Mesothelial cell of epicardium (in vitro differentiated cells): ENCODE data around the gene CAPN1. TPM values are rescaled to one million over a fixed set of nuclear protein-coding genes. Genes with fewer than 3 reads are reported as not detected.
A peak's percentile ranks its signal among the peaks of the same experiment; 100 is the strongest.
"Not testable (repeated sequence)": the region's sequence is repeated elsewhere in the genome, so short reads cannot be mapped to it uniquely, and the experiment has no call there.

Source experiments
- DNase-seq, 2 experiments: peaks; one replicate each; pipeline ENCODE4 v3.0.0; 2021; ENCODE audit warnings: low spot score in 2 of 2; ENCODE audit not compliant: unreplicated experiment in 2 of 2
- H3K27ac Mint-ChIP-seq: 2 replicates; pipeline ENCODE4 v1.8.0; 2021; ENCODE audit warnings: mixed read lengths
- H3K27me3 Mint-ChIP-seq: 2 replicates; pipeline ENCODE4 v1.8.0; 2021; ENCODE audit warnings: low read depth, mixed read lengths
- H3K36me3 Mint-ChIP-seq: 2 replicates; pipeline ENCODE4 v1.8.0; 2021; ENCODE audit warnings: mixed read lengths
- H3K4me1 Mint-ChIP-seq: 2 replicates; pipeline ENCODE4 v1.8.0; 2021; ENCODE audit warnings: mixed read lengths
- H3K4me3 Mint-ChIP-seq: 2 replicates; pipeline ENCODE4 v1.8.0; 2021; ENCODE audit warnings: mild to moderate bottlenecking, moderate library complexity, mixed read lengths
- H3K9me3 Mint-ChIP-seq: 2 replicates; pipeline ENCODE4 v1.8.0; 2021; ENCODE audit warnings: mixed read lengths
- CTCF ChIP-seq: fragments of 200-600 bp; sonication (generic); IDR thresholded peaks from one replicate; pipeline ENCODE4 v1.5.0; 2021; ENCODE audit warnings: antibody characterized with exemption; ENCODE audit not compliant: unreplicated experiment
- total RNA-seq: library from RNA; stranded (reverse); gene quantifications from 3 replicates; pipeline ENCODE4 v1.2.1, GENCODE V29; 2021

The CAPN1 gene
- total RNA-seq, 1 donor from 2014 or later: 196 TPM

GRCh38 chr11:65226103-65226442 lies 44.3 kb downstream of the CAPN1 start:
- H3K36me3 Mint-ChIP-seq: peaks cover 10% of the 10 kb centered on the region
- H3K4me3 Mint-ChIP-seq: peak overlapping the region; percentile 76
- H3K4me1 Mint-ChIP-seq: peaks cover 16% of the 10 kb centered on the region
- H3K27me3 Mint-ChIP-seq: peaks cover 3% of the 10 kb centered on the region
- no peak overlapping the region for H3K27ac Mint-ChIP-seq
- H3K9me3 Mint-ChIP-seq: peaks cover 5% of the 10 kb centered on the region
- DNase-seq: no peak
- no peak for TF ChIP-seq CTCF

- DNase-seq: no peak
- no peak overlapping the region for H3K27ac Mint-ChIP-seq
- H3K4me3 Mint-ChIP-seq: no peak overlapping the region
- H3K27me3 Mint-ChIP-seq: peaks cover 3% of the 10 kb centered on the region
- peaks cover 16% of the 10 kb centered on the region for H3K4me1 Mint-ChIP-seq
- peaks cover 10% of the 10 kb centered on the region for H3K36me3 Mint-ChIP-seq
- peaks cover 5% of the 10 kb centered on the region for H3K9me3 Mint-ChIP-seq
- TF ChIP-seq CTCF: no peak
Measured at GRCh38 chr11:65227879-65228278, 46.2 kb downstream of the CAPN1 start.

- Mint-ChIP-seq H3K9me3 (no peaks in the 10 kb centered on the region), H3K4me1 (no peaks in the 10 kb centered on the region), H3K27ac (no peak overlapping the region), H3K4me3 (no peak overlapping the region), H3K27me3 (no peaks in the 10 kb centered on the region), H3K36me3 (no peaks in the 10 kb centered on the region)
- no peak for DNase-seq
- TF ChIP-seq CTCF: no peak
Measured at GRCh38 chr11:65236194-65237059, 54.7 kb downstream of the CAPN1 start.

- H3K9me3 Mint-ChIP-seq, H3K4me1 Mint-ChIP-seq, H3K27ac Mint-ChIP-seq, H3K27me3 Mint-ChIP-seq, DNase-seq, H3K36me3 Mint-ChIP-seq, H3K4me3 Mint-ChIP-seq: not testable (repeated sequence)
Measured at GRCh38 chr11:65238302-65238701, 56.6 kb downstream of the CAPN1 start.

GRCh38 chr11:65241134-65241533 lies 59.4 kb downstream of the CAPN1 start:
- H3K36me3 Mint-ChIP-seq: no peaks in the 10 kb centered on the region
- H3K4me1 Mint-ChIP-seq: no peaks in the 10 kb centered on the region
- no peak overlapping the region for H3K4me3 Mint-ChIP-seq
- H3K9me3 Mint-ChIP-seq: peaks cover 4% of the 10 kb centered on the region
- H3K27me3 Mint-ChIP-seq: no peaks in the 10 kb centered on the region
- H3K27ac Mint-ChIP-seq: no peak overlapping the region
- TF ChIP-seq CTCF: no peak
- no peak for DNase-seq

GRCh38 chr11:65241692-65242091 lies 60.0 kb downstream of the CAPN1 start:
- Mint-ChIP-seq H3K4me3 (no peak overlapping the region), H3K9me3 (peaks cover 4% of the 10 kb centered on the region), H3K4me1 (no peaks in the 10 kb centered on the region), H3K36me3 (no peaks in the 10 kb centered on the region), H3K27me3 (no peaks in the 10 kb centered on the region), H3K27ac (no peak overlapping the region)
- no peak for DNase-seq
- TF ChIP-seq CTCF: no peak
